GM18498 (cell line): Measurements from ENCODE around the gene OR11A1.
"Not testable (repeated sequence)": the region's sequence is repeated elsewhere in the genome, so short reads cannot be mapped to it uniquely, and the experiment has no call there.

Experiments used
- ATAC-seq: cut with Tn5 transposase; IDR thresholded peaks from one replicate; pipeline ENCODE4 v1.9.1; 2021; ENCODE audit warnings: mild to moderate bottlenecking, moderate library complexity; ENCODE audit not compliant: unreplicated experiment

Gene OR11A1

DNA sequence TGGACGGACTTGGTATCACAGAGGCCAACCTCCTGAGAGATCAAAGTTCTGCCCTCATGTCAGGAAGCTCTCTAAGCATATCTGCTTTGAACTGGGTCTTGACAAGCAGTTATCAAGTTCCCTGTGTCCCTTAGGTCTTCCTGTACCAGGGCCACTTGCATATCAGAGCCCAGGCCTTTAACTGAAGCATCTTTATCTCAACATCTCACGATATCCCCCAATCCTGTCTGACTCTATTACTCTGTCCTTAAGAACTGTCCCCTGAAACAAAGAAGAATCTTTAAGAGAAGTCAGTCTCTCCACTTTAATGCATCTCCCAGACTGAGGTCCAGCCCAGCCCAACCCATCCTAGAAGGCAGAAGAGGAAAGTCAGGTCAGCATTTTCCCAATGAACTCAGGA, 22.7 kb upstream of the OR11A1 start:
- ATAC-seq = no peak

DNA sequence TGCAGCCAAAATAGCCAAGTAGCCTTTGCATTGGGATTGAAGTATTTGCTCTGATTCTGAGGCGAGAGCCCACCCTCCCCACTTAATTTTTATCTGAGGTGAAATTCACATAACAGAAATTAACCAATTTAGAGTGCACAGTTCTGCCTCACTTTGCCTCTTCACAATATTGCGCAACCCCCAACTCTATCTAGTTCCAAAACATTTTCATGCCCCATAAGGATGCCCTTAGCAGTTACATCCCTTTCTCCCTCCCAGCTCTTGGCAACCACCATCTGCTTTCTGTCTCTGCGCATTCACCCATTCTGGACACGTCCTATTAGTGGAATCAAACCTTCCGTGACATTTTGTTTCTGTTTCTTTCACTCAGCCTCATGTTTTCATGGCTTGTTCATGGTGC, 21.9 kb upstream of the OR11A1 start:
- ATAC-seq = no peak

DNA sequence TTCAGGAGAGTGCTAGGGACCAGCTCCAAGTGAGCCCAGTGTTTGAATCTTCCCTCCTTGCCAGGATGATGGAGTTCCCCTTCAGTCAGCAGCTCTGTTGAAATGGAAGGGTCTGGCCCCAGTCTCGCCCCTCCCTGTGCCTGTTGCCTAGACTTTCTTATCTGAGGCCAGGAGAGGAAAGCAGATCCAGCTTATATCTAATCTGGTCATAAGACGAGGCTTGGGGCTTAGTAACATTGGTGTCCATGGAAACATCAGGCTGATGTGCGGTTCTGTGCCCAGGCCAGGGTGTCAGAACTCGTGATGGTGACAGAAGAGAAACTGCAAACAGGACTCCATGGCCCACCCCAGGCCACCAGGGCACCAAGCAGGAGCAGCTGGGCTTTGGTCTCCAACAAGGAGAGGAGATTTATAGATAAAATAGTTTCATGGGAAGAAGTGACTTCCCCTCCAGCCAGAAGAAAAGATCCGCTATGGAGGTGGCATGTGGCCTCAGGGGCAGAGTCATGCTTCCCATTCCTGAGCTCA, 21.1 kb upstream of the OR11A1 start:
- ATAC-seq = no peak

DNA sequence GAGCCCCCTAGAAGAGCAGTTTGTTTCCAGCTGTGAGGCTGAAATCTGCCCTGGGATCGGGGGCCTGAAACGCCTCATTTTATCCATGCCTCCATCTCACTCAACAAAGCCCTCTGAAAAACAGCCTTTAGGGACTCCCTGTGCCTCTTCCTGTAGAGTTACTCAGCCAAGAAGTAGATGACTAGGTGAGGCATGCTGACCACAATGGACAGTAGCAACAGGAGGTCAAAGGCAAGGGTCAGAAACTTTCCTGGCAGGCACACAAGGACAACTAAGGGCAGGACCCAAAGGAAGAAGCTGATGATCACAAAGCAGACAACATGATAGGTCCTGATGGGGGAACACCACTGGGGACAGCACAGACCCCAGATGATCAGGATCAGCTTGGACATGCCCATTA, 18.1 kb upstream of the OR11A1 start:
- no peak for ATAC-seq

DNA sequence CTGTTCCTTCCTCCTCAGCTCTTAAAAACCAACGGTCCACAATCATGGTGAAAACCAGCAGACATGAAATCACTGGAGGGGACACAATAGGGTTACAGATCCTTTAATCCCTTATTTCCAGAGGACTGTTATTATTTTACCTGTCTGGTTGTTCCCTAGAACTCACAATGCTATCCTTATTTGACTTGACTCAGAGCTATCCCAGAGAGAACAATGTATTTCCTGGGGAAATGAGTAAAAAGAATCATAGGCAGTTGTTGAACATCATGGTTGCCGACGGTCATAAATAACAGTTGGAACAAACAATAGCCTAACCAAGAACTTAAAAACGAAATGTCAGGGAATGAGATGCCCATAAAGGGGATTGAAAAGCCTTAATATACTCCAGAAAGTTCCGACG, 9.4 kb upstream of the OR11A1 start:
- no peak for ATAC-seq

DNA sequence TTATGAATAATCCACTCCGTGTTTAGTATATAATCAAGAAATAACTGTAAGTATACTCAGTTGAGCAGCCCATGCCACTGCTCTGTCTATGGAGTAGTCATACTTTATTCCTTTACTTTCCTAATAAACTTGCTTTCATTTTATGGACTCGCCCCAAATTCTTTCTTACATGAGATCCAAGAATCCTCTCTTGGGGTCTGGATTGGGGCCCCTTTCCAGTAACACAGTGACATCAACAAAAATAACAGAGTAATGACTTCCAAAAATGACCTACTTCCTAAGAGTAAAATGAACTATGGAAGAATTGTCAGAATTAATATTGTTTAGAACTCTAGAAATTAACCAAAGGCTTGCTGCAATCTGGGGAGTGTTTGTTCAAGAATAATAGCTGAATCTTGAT, 8.9 kb upstream of the OR11A1 start:
- no peak for ATAC-seq

DNA sequence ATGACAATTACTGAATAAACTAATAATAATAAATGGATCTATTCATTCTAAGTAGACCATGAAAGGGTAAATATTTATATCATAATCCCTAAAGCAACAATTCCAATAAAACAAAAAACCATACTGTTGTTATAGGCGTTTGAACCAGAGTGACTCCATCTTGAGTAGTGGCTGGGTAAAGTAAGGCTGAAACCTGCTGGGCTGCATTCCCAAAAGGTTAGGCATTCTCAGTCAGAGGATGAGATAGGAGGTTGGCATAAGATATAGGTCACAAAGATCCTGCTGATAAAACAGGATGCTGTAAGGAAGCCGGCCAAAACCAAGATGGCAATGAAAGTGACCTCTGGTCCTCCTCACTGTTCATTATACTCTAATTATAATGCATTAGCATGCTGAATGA, 8.4 kb upstream of the OR11A1 start:
- ATAC-seq = no peak

DNA sequence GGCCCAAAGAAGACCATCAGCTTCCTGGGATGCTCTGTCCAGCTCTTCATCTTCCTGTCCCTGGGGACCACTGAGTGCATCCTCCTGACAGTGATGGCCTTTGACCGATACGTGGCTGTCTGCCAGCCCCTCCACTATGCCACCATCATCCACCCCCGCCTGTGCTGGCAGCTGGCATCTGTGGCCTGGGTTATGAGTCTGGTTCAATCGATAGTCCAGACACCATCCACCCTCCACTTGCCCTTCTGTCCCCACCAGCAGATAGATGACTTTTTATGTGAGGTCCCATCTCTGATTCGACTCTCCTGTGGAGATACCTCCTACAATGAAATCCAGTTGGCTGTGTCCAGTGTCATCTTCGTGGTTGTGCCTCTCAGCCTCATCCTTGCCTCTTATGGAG, 5.2 kb upstream of the OR11A1 start:
- no peak for ATAC-seq

DNA sequence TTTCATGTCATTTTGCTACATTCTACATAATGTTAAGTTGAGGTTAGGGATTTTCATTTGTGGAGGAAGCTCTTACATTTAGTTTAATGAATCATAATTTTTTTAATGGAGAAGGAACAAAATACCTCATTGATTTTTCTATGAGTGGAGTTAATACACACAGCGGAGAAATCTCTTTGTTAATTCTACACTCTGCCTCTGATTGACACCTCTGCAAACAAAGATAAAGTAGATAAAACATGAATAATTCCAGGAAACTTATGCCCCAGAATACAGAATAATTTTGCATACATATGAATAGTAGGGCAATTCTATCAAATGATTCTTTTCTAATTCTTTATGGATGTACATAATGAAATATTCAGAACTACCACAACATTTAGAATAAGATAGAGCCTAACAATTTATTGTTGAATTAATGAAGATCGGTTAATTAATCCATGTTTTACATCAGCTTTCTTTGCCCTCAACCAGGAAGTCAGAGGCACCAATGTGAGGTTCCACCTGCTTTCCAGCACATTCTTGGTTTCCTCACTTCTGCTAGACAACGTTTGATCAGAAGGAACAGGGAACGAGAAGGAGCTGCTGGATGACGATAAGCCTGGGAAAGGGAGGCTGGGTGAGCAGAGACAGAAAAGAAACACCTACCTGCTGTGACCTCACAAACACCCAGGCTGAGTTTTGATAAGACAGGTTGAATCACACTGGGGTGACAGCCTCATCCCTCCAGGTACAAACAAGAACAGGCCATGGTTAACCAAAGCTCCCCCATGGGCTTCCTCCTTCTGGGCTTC, 4.3 kb upstream of the OR11A1 start:
- ATAC-seq = no peak

DNA sequence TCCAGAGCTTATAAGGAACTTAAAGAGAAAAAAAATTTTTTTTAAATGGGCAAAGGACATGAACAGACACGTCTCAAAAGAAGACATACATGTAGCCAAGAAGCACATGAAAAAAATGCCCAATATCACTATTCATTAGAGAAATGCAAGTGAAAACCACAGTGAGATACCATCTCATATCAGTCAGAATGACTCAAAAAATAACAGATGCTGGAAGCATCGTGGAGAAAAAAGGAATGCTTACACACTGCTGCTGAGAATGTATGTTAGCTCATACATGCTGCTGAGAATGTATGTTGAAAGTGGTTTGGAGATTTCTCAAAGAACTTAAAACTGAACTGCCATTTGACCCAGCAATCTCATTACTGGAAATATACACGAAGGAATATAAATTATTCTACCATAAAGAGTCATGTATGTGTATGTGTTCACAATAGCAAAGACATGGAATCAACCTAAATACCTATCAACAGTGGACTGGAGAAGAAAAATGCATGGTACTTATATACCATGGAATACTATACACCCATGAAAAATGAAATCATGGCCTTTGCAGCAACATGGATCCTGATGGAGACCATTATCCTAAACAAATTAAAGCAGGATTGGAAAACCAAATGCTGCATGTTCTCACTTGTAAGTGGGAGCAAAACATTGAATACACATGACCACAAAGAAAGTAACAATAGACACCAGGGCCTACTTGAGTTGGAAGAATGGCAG, 5.2 kb downstream of the OR11A1 start:
- no peak for ATAC-seq

DNA sequence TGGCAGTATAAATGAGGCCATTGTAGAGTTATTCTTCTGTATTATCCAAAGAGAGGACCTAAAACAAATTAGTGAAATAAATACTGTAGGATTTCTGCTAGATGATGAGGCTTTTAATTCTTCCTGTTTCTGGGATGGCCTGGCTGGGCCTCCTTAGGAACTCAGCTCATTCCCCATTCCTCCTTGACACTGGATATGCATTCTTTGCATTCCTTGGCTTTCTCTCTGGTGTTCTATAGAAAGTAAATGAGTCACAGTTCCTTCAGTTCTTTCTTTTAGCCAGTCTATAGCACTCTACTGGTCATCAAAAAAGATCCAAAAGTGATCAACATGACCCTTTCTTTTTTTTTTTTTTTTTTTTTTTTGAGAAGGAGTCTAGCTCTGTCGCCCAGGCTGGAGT, 9.2 kb downstream of the OR11A1 start:
- ATAC-seq = no peak

DNA sequence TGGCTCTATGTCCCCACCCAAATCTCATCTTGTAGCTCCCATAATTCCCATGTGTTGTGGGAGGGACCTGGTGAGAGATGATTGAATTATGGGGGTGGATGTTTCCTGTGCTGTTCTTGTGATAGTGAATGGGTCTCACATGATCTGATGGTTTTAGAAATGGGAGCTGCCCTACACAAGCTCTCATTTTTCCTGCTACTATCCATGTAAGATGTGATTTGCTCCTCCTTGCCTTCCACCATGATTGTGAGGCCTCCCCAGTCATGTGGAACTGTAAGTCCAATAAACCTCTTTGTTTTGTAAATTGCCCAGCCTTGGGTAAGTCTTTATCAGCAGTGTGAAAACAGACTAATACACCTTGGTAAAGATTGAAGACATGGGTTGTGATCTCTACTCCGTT, 12.8 kb downstream of the OR11A1 start:
- ATAC-seq = not testable (repeated sequence)

DNA sequence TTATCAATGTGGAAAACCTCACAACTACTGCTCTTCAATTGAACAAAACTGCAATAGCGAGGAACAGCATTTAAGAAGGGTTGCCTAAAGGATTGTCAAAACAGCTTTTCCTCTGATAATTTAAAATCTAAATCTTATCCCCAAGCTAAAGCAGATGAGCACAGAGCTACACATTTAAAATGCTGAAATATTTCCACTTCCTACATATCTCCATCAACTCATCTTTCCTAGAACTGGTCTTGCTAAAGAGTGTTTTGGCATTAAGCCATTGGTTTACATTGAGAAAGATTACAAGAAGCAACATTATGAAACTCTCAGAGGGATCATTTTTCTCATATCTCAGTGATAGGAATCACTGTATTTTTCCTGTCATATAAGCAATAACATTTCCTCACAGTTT, 14.2 kb downstream of the OR11A1 start:
- ATAC-seq = no peak

DNA sequence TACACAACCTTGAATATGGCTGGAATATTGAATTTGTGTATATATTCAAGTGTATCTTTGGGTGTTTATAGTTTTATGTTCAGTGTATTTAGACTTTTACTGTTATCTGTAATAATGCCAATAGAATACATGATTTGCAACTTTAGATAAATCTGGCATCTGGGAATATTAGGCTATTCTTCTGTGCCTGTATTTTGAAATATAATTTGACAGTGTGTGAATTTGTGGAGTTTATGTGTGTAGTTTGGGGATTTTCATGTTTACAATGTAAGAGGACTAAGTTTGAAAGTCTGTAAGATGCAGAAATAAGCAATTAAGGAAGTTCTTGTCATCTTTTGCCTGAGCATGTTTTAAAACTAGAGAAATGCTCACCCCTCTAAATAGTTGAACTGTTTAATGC, 17.9 kb downstream of the OR11A1 start, which contains the start of gene OR10C1:
Gene OR10C1 (plus strand): TSS at position 301 of the 400 bp plus-strand sequence. CDS start 710 bp downstream, outside the sequence.
- no peak for ATAC-seq

DNA sequence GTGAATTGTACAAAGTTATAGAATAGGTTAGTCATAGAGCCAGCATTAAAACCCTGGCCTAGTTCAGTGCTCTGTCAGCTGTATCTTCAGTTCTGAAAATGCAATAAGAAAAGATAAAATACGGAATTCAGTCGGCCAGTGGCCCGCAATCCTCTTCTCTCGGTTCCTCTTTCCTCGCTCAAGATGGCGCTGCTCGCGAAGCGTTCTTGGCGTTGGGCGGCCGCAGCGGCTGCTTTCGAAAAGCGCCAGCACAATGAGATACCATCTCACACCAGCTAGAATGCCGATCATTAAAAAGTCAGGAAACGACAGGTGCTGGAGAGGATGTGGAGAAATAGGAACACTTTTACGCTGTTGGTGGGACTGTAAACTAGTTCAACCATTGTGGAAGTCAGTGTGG, 20.1 kb downstream of the OR11A1 start:
- not testable (repeated sequence) for ATAC-seq

DNA sequence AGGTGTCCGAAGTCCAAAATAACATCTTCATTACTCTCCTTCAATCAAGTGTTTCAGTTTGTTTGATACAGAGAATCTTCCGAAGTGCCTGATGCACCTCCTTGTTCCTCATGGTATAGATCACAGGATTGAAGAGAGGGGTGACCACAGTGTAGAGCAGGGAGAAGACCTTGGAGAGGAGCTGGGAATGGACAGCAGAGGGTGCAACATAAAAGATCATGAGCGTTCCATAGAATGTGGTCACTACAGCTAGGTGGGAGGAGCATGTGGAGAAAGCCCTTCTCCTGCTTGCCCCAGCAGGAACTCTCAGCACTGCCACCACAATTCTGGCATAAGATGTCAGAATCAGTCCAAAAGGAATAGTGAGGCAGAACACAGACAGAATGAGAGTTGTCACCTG, 30.2 kb downstream of the OR11A1 start:
- no peak for ATAC-seq

DNA sequence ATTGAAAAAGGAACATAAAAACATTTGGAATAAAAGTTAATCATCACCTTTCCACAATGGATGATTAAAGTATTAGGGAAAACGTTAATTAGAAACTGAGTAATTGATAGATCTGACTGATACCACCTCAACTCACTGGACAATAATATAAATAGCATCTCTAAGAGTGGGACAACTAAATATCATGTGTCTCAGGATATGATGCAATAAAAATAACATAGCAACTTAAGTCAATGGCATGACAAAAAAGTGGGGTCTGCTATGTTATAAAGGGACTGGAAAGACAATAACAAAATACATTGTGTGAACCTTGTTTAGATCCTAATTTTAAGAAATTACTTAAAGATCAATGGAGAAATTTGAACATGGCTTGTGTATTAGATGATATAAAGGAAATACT, 31.8 kb downstream of the OR11A1 start:
- ATAC-seq = no peak

DNA sequence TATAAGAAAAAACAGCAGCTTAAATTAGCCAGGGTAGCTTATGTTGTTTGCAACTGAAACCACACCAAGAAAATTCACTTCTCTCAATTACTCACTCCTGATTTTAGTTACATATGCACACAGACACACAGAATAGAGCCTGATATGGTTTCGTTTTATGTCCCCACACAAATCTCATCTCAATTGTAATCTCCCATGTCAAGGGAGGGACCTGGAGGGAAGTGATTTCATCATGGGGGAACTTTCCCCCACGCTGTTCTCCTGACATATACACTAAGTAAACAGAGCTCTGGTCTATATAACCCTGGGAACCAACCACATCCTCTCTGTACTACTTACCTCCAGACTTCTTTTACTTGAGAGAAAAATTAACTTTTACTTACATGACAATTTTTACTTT, 32.3 kb downstream of the OR11A1 start:
- no peak for ATAC-seq

DNA sequence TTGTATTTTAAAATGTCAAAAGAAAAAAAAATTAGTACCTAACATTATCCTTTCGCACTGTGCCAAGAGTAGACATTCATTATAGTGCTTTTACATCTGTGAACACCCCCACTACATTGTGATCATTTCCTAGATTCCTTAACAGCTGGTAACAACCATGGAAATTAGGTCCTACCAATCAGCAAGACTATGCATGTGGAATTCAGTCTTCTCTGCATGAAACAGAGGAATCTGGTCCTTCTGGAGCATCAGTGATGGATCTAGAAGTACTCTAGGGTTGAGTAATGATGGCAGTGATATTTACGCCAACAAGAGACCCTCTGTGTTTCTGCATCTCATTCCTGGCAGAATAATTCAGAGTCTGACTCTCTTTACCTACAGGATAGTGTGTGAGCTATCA, 32.7 kb downstream of the OR11A1 start:
- no peak for ATAC-seq

DNA sequence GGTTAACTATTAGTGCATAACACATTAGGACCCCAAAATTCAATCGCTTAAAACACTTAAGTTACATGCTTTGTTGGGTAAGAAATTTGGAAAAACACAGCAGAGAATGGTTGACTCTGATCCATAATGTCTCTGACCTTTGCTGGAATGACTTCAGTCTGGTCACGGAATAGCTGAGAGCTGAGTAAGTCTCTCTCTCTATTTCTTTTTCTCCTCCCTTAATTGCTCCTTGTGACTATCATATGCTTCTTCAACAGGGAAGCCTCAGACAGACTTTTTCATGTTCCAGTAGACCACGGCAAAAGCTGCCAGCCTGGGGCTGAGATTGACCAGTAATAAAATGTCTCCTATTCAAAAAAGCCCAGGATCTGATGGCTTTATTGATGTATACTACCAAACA, 37.4 kb downstream of the OR11A1 start:
- no peak for ATAC-seq

DNA sequence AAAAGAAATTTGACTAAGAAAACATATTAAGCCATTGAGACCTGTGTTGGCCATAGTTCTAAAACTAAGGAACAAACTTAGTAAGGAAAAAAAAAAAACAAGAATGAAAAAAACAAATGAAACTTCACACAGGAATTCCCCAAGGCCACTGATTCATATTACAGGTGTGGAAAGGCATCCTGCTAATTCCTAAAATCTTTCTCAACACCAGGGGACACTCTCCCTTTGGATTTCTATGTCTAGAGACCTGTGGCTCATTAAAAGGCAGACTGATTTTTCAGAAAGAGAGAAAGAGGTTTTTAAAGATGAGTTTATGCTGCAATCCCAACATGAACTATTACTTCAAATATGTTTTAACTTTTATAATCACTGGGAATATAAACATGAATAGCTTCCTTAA, 42.3 kb downstream of the OR11A1 start, which contains the start of gene OR12D1:
Gene OR12D1 (plus strand): TSS at position 341 of the 400 bp plus-strand sequence.
- no peak for ATAC-seq

DNA sequence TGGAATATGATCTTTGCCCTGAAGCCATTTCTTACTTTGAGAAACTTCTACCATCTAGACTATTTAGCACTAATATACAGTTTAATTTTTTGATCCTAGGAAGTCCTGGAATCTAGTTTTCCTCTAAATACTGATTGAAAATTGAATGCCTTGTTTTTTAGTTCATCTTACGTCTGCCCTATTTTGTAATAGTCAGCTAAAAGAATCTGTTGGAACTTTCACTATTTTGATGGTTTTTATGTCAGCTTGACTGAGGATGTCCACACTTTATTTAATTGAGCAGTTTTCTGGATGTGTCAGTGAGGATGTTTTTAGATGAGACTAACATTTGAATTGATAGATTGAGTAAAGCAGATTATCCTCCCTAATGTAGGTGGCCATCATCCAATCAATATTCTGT, 53.1 kb downstream of the OR11A1 start:
- no peak for ATAC-seq
